Umbilical cord (tissue), 2 donors: Measurements from ENCODE around the gene SCYL1. TPM values are rescaled to one million over a fixed set of nuclear protein-coding genes. Genes with fewer than 3 reads are reported as not detected.
A peak's percentile ranks its signal among the peaks of the same experiment; 100 is the strongest.
"Not testable (repeated sequence)": the region's sequence is repeated elsewhere in the genome, so short reads cannot be mapped to it uniquely, and the experiment has no call there.

Experiments
- DNase-seq: peaks from one replicate; pipeline ENCODE4 v3.0.0-alpha.2; 2015; ENCODE audit warnings: low spot score
- total RNA-seq: library from RNA; depleted of rRNA; stranded (reverse); fragments of >200 nt; gene quantifications from one replicate; pipeline ENCODE4 v1.2.3, GENCODE V29; 2014; ENCODE audit warnings: low replicate concordance; ENCODE audit not compliant: insufficient read depth

SCYL1 gene
- total RNA-seq, 1 donor from 2014 or later: 60.7 TPM

- peak; percentile 35 for DNase-seq
These were observed 19.2 kb upstream of the SCYL1 start for GRCh38 chr11:65505466-65506289.

GRCh38 chr11:65506290-65506771 lies 18.6 kb upstream of the SCYL1 start:
- DNase-seq: peak; percentile 57

- no peak for DNase-seq
These were observed 17.9 kb upstream of the SCYL1 start for GRCh38 chr11:65506772-65507505.

- not testable (repeated sequence) for DNase-seq
These were observed 12.6 kb upstream of the SCYL1 start for GRCh38 chr11:65512311-65512710.

GRCh38 chr11:65516135-65516968 lies 8.5 kb upstream of the SCYL1 start:
- no peak for DNase-seq

GRCh38 chr11:65518941-65519549 lies 5.8 kb upstream of the SCYL1 start:
- DNase-seq: not testable (repeated sequence)

GRCh38 chr11:65521777-65522521 lies 2.9 kb upstream of the SCYL1 start:
- peak; percentile 82 for DNase-seq

GRCh38 chr11:65522718-65523630 lies 1.9 kb upstream of the SCYL1 start:
- DNase-seq: peak; percentile 94

- DNase-seq: not testable (repeated sequence)
These were observed 1.3 kb upstream of the SCYL1 start for GRCh38 chr11:65523631-65523968.

GRCh38 chr11:65524014-65524740 lies 706 bp upstream of the SCYL1 start:
- DNase-seq: peak; percentile 97

GRCh38 chr11:65525546-65526480 lies 930 bp downstream of the SCYL1 start:
- no peak for DNase-seq

- no peak for DNase-seq
These were observed 1.9 kb downstream of the SCYL1 start for GRCh38 chr11:65526744-65527143.

GRCh38 chr11:65528819-65529350 lies 4.0 kb downstream of the SCYL1 start:
- DNase-seq: no peak

- no peak for DNase-seq
These were observed 4.7 kb downstream of the SCYL1 start for GRCh38 chr11:65529475-65530156.

- DNase-seq: no peak
These were observed 5.2 kb downstream of the SCYL1 start for GRCh38 chr11:65530157-65530496.

GRCh38 chr11:65532388-65533064 lies 7.6 kb downstream of the SCYL1 start:
- no peak for DNase-seq
